HepG2 (cell line): ENCODE measurements around the gene VGF. TPM values are rescaled to one million over a fixed set of nuclear protein-coding genes. Genes with fewer than 3 reads are reported as not detected.

ENCODE experiments used
- ATF7 ChIP-seq, 2 experiments: fragments of 450-650 bp in 1 of 2; sonication (generic) in 1 of 2; formaldehyde crosslinking in 1 of 2; IDR thresholded peaks; 2 replicates each; pipeline versions ENCODE4 v1.4.0 to v1.6.1; 2016 to 2020; ENCODE audit warnings: antibody characterized with exemption in 1 of 2, mild to moderate bottlenecking in 1 of 2, missing genetic modification reagents in 1 of 2
- CHCHD3 ChIP-seq: sonication (generic); formaldehyde crosslinking; IDR thresholded peaks from 2 replicates; pipeline ENCODE4 v1.8.0; 2022; ENCODE audit warnings: mild to moderate bottlenecking, missing genetic modification reagents, moderate library complexity
- DNMT1 ChIP-seq: sonication (generic); formaldehyde crosslinking; IDR thresholded peaks from 2 replicates; pipeline ENCODE4 v1.5.1; 2020; ENCODE audit warnings: mild to moderate bottlenecking, missing genetic modification reagents
- ELF3 ChIP-seq: IDR thresholded peaks from 2 replicates; pipeline ENCODE4 v1.6.1; 2016; ENCODE audit warnings: missing genetic modification reagents, missing compliant biosample characterization
- NFYC ChIP-seq: IDR thresholded peaks from 2 replicates; pipeline ENCODE4 v1.6.1; 2016; ENCODE audit warnings: missing genetic modification reagents, missing compliant biosample characterization
- ONECUT2 ChIP-seq: sonication (generic); formaldehyde crosslinking; IDR thresholded peaks from 2 replicates; pipeline ENCODE4 v1.4.0; 2020; ENCODE audit warnings: missing genetic modification reagents
- PAX8 ChIP-seq: sonication (generic); formaldehyde crosslinking; IDR thresholded peaks from 2 replicates; pipeline ENCODE4 v1.8.0; 2022; ENCODE audit warnings: mild to moderate bottlenecking, missing genetic modification reagents, borderline replicate concordance
- PTBP1 ChIP-seq: fragments of 200-400 bp; formaldehyde crosslinking; IDR thresholded peaks from 2 replicates; pipeline ENCODE4 v1.6.1; 2018; ENCODE audit warnings: low read length, low read depth; ENCODE audit not compliant: poor library complexity, severe bottlenecking
- SIX4 ChIP-seq: sonication (generic); formaldehyde crosslinking; IDR thresholded peaks from 2 replicates; pipeline ENCODE4 v1.4.0; 2020; ENCODE audit warnings: missing genetic modification reagents
- SMAD3 ChIP-seq: sonication (generic); formaldehyde crosslinking; IDR thresholded peaks from 2 replicates; pipeline ENCODE4 v1.4.0; 2020; ENCODE audit warnings: missing genetic modification reagents
- SNAPC2 ChIP-seq: sonication (generic); formaldehyde crosslinking; IDR thresholded peaks from 2 replicates; pipeline ENCODE4 v1.8.1; 2022; ENCODE audit warnings: mild to moderate bottlenecking, missing genetic modification reagents
- ZFP82 ChIP-seq: sonication (generic); formaldehyde crosslinking; IDR thresholded peaks from 2 replicates; pipeline ENCODE4 v1.5.1; 2020; ENCODE audit warnings: mild to moderate bottlenecking, missing genetic modification reagents, borderline replicate concordance
- ZNF17 ChIP-seq: sonication (generic); formaldehyde crosslinking; IDR thresholded peaks from 2 replicates; pipeline ENCODE4 v1.5.0; 2020; ENCODE audit warnings: mild to moderate bottlenecking, missing genetic modification reagents
- ZNF354B ChIP-seq: sonication (generic); formaldehyde crosslinking; IDR thresholded peaks from 2 replicates; pipeline ENCODE4 v1.8.0; 2022; ENCODE audit warnings: mild to moderate bottlenecking, missing genetic modification reagents
- ZNF446 ChIP-seq: sonication (generic); formaldehyde crosslinking; IDR thresholded peaks from 2 replicates; pipeline ENCODE4 v1.5.0; 2020; ENCODE audit warnings: mild to moderate bottlenecking, missing genetic modification reagents
- ZNF460 ChIP-seq: sonication (generic); formaldehyde crosslinking; IDR thresholded peaks from 2 replicates; pipeline ENCODE4 v1.5.1; 2020; ENCODE audit warnings: missing genetic modification reagents, mild to moderate bottlenecking, borderline replicate concordance
- ZNF782 ChIP-seq: sonication (generic); formaldehyde crosslinking; IDR thresholded peaks from 2 replicates; pipeline ENCODE4 v1.4.0; 2020; ENCODE audit warnings: missing genetic modification reagents, mild to moderate bottlenecking, borderline replicate concordance
- polyA plus RNA-seq, 8 experiments: library from polyadenylated mRNA; depleted of rRNA in 3 of 8; stranded (reverse) in 7 of 8; unstranded in 1 of 8; fragments of >200 nt; fragmentation: Illumina TruSeq in 4 of 8; extraction: Trizol in 4 of 8; gene quantifications; 2 replicates each; pipeline versions ENCODE4 v1.2.1 to v1.2.3, GENCODE V29; 2011 to 2016; ENCODE audit warnings: low read depth in 4 of 8, missing spikeins in 1 of 8, mixed read lengths in 1 of 8; ENCODE audit not compliant: insufficient read depth in 1 of 8
- total RNA-seq, 5 experiments: library from RNA; depleted of rRNA; stranded (reverse); fragments of >200 nt; fragmentation: Illumina TruSeq; extraction: Trizol; gene quantifications; 2 replicates each; pipeline ENCODE4 v1.2.3, GENCODE V29; 2016; ENCODE audit warnings: low read depth in 1 of 5
- TF ChIP-seq, protein P1 (sequence below): IDR thresholded peaks from 2 replicates; pipeline ENCODE4 v1.4.0; 2020; ENCODE audit warnings: mild to moderate bottlenecking, missing genetic modification reagents
- TF ChIP-seq, protein P2 (sequence below): IDR thresholded peaks from 2 replicates; pipeline ENCODE4 v1.6.1; 2016; ENCODE audit warnings: missing compliant biosample characterization, missing genetic modification reagents, borderline replicate concordance
- TF ChIP-seq, protein P3 (sequence below): sonication (generic); formaldehyde crosslinking; IDR thresholded peaks from 2 replicates; pipeline ENCODE4 v1.4.0; 2020; ENCODE audit warnings: low read depth, mild to moderate bottlenecking, missing genetic modification reagents
- TF ChIP-seq, protein P4 (sequence below): IDR thresholded peaks from 2 replicates; pipeline ENCODE4 v1.6.1; 2012; ENCODE audit warnings: low read depth, low read length, improper control_type of control experiment
- TF ChIP-seq, protein P5 (sequence below): sonication (generic); formaldehyde crosslinking; IDR thresholded peaks from 2 replicates; pipeline ENCODE4 v1.8.1; 2022; ENCODE audit warnings: mild to moderate bottlenecking, missing genetic modification reagents

Gene VGF
- total and polyA plus RNA-seq, 2 of the 13 experiments (the other 11 are each of a cell fraction or from before 2014, with no cell fraction given): 0.12 to 0.46 TPM

DNA sequence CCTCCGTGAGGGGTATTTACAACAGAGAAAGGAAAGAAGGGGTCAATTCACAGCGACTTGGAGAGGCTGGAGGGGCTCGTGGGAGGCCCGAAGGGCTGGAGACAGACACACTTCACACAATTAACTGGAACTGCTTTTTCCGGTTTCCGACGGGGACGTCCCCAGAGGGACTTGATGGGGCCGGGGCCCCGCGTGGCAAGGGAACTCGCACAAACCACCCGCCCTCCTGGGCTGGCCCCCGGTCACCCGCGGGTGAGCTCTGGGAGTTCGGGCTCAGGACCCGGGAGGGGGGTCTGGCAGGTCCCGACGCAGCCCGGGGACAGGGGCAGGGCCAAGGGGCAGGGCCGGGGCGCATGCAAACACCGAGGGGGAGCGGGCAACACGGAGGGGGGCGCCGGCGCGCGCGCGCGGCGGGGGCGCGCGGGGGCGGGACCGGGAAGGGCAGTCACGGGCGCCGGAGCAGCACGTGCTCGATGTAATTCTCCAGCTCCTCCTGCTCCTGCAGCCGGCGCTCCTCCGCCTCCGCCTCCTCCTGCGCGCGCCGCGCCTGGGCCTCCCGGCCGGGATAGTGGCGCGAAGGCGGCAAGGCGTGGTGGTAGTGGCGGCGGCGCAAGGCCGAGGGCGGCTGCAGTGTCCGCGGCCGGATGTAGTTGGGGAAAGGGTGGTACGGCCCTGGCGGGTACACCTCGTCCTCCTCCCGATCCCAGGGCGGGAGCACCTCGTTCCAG, 2.7 kb downstream of the VGF start (continued):
- TF ChIP-seq, protein P1, sequence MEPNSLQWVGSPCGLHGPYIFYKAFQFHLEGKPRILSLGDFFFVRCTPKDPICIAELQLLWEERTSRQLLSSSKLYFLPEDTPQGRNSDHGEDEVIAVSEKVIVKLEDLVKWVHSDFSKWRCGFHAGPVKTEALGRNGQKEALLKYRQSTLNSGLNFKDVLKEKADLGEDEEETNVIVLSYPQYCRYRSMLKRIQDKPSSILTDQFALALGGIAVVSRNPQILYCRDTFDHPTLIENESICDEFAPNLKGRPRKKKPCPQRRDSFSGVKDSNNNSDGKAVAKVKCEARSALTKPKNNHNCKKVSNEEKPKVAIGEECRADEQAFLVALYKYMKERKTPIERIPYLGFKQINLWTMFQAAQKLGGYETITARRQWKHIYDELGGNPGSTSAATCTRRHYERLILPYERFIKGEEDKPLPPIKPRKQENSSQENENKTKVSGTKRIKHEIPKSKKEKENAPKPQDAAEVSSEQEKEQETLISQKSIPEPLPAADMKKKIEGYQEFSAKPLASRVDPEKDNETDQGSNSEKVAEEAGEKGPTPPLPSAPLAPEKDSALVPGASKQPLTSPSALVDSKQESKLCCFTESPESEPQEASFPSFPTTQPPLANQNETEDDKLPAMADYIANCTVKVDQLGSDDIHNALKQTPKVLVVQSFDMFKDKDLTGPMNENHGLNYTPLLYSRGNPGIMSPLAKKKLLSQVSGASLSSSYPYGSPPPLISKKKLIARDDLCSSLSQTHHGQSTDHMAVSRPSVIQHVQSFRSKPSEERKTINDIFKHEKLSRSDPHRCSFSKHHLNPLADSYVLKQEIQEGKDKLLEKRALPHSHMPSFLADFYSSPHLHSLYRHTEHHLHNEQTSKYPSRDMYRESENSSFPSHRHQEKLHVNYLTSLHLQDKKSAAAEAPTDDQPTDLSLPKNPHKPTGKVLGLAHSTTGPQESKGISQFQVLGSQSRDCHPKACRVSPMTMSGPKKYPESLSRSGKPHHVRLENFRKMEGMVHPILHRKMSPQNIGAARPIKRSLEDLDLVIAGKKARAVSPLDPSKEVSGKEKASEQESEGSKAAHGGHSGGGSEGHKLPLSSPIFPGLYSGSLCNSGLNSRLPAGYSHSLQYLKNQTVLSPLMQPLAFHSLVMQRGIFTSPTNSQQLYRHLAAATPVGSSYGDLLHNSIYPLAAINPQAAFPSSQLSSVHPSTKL: no peak
- TF ChIP-seq SNAPC2 (CRISPR knock-in tag) (no peak), ZNF446 (CRISPR knock-in tag) (no peak), DNMT1 (no peak), SIX4 (CRISPR knock-in tag) (no peak), CHCHD3 (CRISPR knock-in tag) (no peak), NFYC (no peak), ATF7 (IDR thresholded peaks at IDR 0.05) (no peak), ATF7 (CRISPR knock-in tag; IDR thresholded peaks at IDR 0.05) (no peak), ONECUT2 (CRISPR knock-in tag) (no peak), PAX8 (CRISPR knock-in tag) (no peak), SMAD3 (no peak), ZNF782 (no peak), ELF3 (CRISPR knock-in tag) (no peak), ZNF17 (no peak), ZFP82 (CRISPR knock-in tag) (no peak), ZNF460 (no peak), ZNF354B (CRISPR knock-in tag) (no peak), PTBP1 (no peak)
- TF ChIP-seq, protein P2, sequence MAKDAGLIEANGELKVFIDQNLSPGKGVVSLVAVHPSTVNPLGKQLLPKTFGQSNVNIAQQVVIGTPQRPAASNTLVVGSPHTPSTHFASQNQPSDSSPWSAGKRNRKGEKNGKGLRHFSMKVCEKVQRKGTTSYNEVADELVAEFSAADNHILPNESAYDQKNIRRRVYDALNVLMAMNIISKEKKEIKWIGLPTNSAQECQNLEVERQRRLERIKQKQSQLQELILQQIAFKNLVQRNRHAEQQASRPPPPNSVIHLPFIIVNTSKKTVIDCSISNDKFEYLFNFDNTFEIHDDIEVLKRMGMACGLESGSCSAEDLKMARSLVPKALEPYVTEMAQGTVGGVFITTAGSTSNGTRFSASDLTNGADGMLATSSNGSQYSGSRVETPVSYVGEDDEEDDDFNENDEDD (CRISPR knock-in tag): peak; percentile 48; the same call in 1 of the 2 replicates
- TF ChIP-seq, protein P3, sequence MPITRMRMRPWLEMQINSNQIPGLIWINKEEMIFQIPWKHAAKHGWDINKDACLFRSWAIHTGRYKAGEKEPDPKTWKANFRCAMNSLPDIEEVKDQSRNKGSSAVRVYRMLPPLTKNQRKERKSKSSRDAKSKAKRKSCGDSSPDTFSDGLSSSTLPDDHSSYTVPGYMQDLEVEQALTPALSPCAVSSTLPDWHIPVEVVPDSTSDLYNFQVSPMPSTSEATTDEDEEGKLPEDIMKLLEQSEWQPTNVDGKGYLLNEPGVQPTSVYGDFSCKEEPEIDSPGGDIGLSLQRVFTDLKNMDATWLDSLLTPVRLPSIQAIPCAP (CRISPR knock-in tag): no peak
- TF ChIP-seq, protein P4, sequence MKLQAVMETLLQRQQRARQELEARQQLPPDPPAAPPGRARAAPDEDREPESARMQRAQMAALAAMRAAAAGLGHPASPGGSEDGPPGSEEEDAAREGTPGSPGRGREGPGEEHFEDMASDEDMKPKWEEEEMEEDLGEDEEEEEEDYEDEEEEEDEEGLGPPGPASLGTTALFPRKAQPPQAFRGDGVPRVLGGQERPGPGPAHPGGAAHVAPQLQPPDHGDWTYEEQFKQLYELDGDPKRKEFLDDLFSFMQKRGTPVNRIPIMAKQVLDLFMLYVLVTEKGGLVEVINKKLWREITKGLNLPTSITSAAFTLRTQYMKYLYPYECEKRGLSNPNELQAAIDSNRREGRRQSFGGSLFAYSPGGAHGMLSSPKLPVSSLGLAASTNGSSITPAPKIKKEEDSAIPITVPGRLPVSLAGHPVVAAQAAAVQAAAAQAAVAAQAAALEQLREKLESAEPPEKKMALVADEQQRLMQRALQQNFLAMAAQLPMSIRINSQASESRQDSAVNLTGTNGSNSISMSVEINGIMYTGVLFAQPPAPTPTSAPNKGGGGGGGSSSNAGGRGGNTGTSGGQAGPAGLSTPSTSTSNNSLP: no peak
- TF ChIP-seq, protein P5, sequence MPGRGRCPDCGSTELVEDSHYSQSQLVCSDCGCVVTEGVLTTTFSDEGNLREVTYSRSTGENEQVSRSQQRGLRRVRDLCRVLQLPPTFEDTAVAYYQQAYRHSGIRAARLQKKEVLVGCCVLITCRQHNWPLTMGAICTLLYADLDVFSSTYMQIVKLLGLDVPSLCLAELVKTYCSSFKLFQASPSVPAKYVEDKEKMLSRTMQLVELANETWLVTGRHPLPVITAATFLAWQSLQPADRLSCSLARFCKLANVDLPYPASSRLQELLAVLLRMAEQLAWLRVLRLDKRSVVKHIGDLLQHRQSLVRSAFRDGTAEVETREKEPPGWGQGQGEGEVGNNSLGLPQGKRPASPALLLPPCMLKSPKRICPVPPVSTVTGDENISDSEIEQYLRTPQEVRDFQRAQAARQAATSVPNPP (CRISPR knock-in tag): no peak
